WERI-Rb-1 (cell line): ENCODE measurements around the gene KANSL1.

ENCODE experiments used
- DNase-seq: peaks from one replicate; pipeline ENCODE4 v3.0.0-alpha.2; 2020
- H3K27ac ChIP-seq: fragments of 250-450 bp; sonication (Bioruptor Pico); 2 replicates; pipeline ENCODE4 v1.5.1; 2020; ENCODE audit warnings: mild to moderate bottlenecking, moderate library complexity
- H3K27me3 ChIP-seq: fragments of 250-450 bp; sonication (Bioruptor Pico); 2 replicates; pipeline ENCODE4 v1.5.1; 2021; ENCODE audit warnings: mild to moderate bottlenecking, low read depth, moderate library complexity; ENCODE audit not compliant: insufficient read depth, severe bottlenecking
- H3K36me3 ChIP-seq: fragments of 250-450 bp; sonication (Bioruptor Pico); 2 replicates; pipeline ENCODE4 v1.5.1; 2020; ENCODE audit warnings: mild to moderate bottlenecking, moderate library complexity
- H3K4me3 ChIP-seq: 2 replicates; pipeline ENCODE4 v1.5.1; 2011; ENCODE audit warnings: low read depth, mild to moderate bottlenecking, control low read depth, low read length
- H3K9me3 ChIP-seq: fragments of 250-450 bp; sonication (Bioruptor Pico); 2 replicates; pipeline ENCODE4 v1.5.1; 2021; ENCODE audit warnings: mild to moderate bottlenecking, moderate library complexity; ENCODE audit not compliant: severe bottlenecking
- TF ChIP-seq, protein P1 (sequence below): IDR thresholded peaks from 2 replicates; pipeline ENCODE4 v1.5.1; 2011; ENCODE audit warnings: low read depth, mild to moderate bottlenecking, control low read depth, inconsistent platforms, low read length

Gene KANSL1

DNA sequence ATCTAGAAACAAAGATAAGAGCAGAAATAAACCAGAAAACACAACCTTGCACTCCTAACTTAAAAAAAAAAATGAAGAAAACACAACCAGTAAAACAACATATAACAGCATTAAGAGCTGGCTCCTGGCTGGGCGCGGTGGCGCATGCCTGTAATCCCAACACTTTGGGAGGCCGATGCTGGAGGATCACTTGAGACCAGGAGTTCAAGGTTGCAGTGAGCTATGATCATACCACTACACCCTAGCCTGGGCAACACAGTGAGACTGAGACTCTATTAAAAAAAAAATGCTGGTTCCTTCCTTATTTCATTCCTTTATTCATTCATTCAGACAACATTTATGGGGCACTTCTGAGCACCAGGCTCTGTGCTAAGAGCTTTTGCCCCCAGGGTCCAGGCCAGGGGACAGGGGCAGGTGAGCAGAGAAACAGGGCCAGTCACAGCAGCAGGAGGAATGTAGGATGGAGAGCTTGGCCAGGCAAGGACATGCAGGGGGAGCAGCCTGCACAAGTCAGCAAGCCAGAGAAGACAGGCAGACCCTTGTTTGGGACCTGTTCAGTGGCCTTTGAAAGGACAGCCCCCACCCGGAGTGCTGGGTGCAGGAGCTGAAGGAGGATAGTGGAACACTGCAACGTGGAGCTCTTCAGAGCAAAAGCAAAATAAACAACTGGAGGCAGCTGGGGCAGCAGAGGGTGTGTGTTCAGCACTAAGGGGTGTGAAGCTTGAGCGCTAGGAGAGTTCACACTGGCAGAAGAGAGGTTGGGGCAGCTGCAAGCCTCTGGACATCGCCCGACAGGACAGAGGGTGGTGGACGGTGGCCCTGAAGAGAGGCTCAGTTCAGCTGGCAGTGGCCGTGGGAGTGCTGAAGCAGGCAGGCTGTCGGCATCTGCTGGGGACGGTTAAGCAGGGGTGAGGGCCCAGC, 191.6 kb downstream of the KANSL1 start:
- Histone ChIP-seq H3K27me3 (no peaks in the 10 kb centered on the region), H3K4me3 (no peak overlapping the region), H3K9me3 (no peaks in the 10 kb centered on the region), H3K27ac (no peak overlapping the region), H3K36me3 (no peaks in the 10 kb centered on the region)
- TF ChIP-seq, protein P1, sequence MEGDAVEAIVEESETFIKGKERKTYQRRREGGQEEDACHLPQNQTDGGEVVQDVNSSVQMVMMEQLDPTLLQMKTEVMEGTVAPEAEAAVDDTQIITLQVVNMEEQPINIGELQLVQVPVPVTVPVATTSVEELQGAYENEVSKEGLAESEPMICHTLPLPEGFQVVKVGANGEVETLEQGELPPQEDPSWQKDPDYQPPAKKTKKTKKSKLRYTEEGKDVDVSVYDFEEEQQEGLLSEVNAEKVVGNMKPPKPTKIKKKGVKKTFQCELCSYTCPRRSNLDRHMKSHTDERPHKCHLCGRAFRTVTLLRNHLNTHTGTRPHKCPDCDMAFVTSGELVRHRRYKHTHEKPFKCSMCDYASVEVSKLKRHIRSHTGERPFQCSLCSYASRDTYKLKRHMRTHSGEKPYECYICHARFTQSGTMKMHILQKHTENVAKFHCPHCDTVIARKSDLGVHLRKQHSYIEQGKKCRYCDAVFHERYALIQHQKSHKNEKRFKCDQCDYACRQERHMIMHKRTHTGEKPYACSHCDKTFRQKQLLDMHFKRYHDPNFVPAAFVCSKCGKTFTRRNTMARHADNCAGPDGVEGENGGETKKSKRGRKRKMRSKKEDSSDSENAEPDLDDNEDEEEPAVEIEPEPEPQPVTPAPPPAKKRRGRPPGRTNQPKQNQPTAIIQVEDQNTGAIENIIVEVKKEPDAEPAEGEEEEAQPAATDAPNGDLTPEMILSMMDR, result no peak
- no peak for DNase-seq

DNA sequence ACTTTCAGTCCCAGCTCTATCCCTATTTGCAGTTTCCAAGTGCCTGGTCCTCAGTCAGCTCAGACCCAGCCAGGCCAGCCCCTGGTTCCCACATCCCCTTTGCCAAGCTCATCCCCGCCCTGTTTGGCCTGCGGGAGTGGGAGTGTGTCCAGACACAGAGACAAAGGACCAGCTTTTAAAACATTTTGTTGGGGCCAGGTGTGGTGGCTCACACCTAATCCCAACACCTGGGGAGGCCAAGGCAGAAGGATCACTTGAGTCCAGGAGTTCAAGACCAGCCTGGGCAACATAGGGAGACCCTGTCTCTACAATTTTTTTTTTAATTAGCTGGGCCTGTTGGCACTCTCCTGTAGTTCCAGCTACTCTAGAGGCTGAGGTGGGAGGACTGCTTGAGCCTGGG, 192.5 kb downstream of the KANSL1 start:
- H3K27ac ChIP-seq, result no peak overlapping the region
- H3K4me3 ChIP-seq, result no peak overlapping the region
- no peaks in the 10 kb centered on the region for H3K36me3 ChIP-seq
- H3K27me3 ChIP-seq, result no peaks in the 10 kb centered on the region
- DNase-seq, result no peak
- no peaks in the 10 kb centered on the region for H3K9me3 ChIP-seq
- TF ChIP-seq, protein P1, result no peak

DNA sequence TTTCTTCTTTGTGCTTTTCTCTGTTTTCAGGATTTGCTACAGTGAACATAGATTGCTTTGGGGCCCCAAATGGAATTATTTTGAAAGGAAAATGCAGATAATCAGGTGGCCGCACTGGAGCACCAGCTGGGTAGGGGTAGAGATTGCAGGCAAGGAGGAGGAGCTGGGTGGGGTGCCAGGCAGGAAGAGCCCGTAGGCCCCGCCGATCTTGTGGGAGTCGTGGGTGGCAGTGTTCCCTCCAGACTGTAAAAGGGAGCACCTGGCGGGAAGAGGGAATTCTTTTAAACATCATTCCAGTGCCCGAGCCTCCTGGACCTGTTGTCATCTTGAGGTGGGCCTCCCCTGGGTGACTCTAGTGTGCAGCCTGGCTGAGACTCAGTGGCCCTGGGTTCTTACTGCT, 192.9 kb downstream of the KANSL1 start:
- Histone ChIP-seq H3K36me3 (no peaks in the 10 kb centered on the region), H3K27me3 (no peaks in the 10 kb centered on the region), H3K27ac (no peak overlapping the region), H3K4me3 (no peak overlapping the region), H3K9me3 (no peaks in the 10 kb centered on the region)
- TF ChIP-seq, protein P1, result no peak
- no peak for DNase-seq

DNA sequence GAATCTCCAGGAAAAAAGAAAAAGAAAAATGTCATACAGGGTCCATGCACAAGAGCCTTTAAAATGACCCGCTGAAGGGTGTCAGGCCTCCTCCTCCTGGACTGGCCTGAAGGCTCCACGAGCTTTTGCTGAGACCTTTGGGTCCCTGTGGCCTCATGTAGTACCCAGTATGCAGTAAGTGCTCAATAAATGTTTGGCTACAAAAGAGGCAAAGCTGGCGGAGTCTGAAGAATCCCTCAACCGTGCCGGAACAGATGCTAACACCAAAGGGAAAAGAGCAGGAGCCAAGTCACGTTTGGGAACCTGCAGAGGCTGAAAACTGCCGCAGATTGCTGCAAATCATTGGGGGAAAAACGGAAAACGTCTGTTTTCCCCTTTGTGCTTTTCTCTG, 193.3 kb downstream of the KANSL1 start:
- H3K36me3 ChIP-seq, result no peaks in the 10 kb centered on the region
- no peak overlapping the region for H3K27ac ChIP-seq
- H3K4me3 ChIP-seq, result no peak overlapping the region
- TF ChIP-seq, protein P1, result no peak
- no peaks in the 10 kb centered on the region for H3K9me3 ChIP-seq
- no peak for DNase-seq
- H3K27me3 ChIP-seq, result no peaks in the 10 kb centered on the region

DNA sequence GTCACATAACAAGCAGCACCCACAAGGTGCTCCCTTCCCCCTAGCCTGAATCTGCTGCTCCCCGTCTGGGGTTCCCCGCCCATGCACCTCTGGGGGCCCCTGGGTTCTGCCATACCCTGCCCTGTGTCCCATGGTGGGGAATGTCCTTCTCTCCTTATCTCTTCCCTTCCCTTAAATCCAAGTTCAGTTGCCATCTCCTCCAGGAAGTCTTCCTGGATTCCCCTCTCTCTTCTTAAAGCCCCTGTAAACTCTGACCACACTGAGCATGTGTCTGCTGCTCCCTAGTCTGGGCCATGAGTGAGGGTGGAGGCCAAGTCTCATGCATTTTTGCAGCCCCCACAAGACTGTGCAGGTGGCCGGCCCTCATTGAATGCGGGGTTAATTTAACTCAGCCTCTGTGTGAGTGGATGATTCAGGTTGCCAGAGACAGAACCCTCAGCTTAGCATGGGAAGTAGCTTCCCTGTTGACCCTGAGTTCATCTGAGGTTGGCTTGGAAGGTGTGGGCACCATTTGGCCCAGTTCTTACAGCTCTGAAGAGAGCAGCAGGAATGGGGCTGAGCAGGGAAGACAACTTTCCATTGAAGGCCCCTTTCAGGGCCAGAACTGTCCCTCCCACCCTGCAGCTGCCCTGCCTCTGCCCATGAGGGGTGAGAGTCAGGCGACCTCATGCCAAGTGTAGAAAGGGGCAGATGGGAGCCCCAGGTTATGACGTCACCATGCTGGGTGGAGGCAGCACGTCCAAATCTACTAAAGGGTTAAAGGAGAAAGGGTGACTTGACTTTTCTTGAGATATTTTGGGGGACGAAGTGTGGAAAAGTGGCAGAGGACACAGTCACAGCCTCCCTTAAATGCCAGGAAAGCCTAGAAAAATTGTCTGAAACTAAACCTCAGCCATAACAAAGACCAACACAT, 194.0 kb downstream of the KANSL1 start, which contains the start of gene STH:
STH (plus strand) TSS at position 264 of the 913 bp plus-strand sequence; CDS start at position 294, 30 bp downstream.
- no peaks in the 10 kb centered on the region for H3K36me3 ChIP-seq
- TF ChIP-seq, protein P1, result no peak
- no peak within 1 kb of the TSS for H3K27ac ChIP-seq
- no peaks in the 10 kb centered on the region for H3K9me3 ChIP-seq
- DNase-seq, result no peak
- no peak within 1 kb of the TSS for H3K4me3 ChIP-seq
- H3K27me3 ChIP-seq, result no peaks in the 10 kb centered on the region
